Prostate gland (tissue), 2 donors: ENCODE results near the gene PHF21B.

Source experiments
- POLR2A ChIP-seq: fragments of 450-650 bp; IDR thresholded peaks from one replicate; pipeline ENCODE4 v1.6.1; 2016; ENCODE audit warnings: antibody characterized with exemption, mild to moderate bottlenecking
- POLR2AphosphoS5 ChIP-seq: sonication (generic); formaldehyde crosslinking; IDR thresholded peaks from one replicate; pipeline ENCODE4 v1.6.1; 2017; ENCODE audit warnings: antibody characterized with exemption
- TF ChIP-seq, protein P1 (sequence below), 4 experiments: fragments of 200-600 bp in 2 of 4; fragments of 450-650 bp in 2 of 4; sonication (generic) in 2 of 4; IDR thresholded peaks; 1 replicate in 3 of 4; 2 replicates in 1 of 4; pipeline ENCODE4 v1.5.1; 2016 to 2019; ENCODE audit warnings: antibody characterized with exemption in 4 of 4, mild to moderate bottlenecking in 2 of 4, moderate library complexity in 2 of 4

GRCh38 chr22:44942056-44942455, 67.7 kb downstream of the PHF21B start:
- TF ChIP-seq POLR2A: no peak
- TF ChIP-seq, protein P1, sequence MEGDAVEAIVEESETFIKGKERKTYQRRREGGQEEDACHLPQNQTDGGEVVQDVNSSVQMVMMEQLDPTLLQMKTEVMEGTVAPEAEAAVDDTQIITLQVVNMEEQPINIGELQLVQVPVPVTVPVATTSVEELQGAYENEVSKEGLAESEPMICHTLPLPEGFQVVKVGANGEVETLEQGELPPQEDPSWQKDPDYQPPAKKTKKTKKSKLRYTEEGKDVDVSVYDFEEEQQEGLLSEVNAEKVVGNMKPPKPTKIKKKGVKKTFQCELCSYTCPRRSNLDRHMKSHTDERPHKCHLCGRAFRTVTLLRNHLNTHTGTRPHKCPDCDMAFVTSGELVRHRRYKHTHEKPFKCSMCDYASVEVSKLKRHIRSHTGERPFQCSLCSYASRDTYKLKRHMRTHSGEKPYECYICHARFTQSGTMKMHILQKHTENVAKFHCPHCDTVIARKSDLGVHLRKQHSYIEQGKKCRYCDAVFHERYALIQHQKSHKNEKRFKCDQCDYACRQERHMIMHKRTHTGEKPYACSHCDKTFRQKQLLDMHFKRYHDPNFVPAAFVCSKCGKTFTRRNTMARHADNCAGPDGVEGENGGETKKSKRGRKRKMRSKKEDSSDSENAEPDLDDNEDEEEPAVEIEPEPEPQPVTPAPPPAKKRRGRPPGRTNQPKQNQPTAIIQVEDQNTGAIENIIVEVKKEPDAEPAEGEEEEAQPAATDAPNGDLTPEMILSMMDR (IDR thresholded peaks at IDR 0.05): no peak
- no peak for TF ChIP-seq POLR2AphosphoS5
